ENCODE measurements around the gene PDLIM7. TPM values are rescaled to one million over a fixed set of nuclear protein-coding genes. Genes with fewer than 3 reads are reported as not detected.

PDLIM7 gene
- total and polyA plus RNA-seq, 2 of the 4 experiments (the other 2 are of a cell fraction): 70.4 to 534 TPM

GRCh38 chr5:177465044-177465443 is 32.4 kb downstream of the PDLIM7 start:
- WGBS, 2 experiments (ENCODE audit: extremely low coverage in 2 of 2, insufficient read length in 1 of 2): 90% methylated on average over 3 of the region's 11 CpGs; no CpG with 5 or more reads in 1 of the 2 experiments
- ATAC-seq (ENCODE audit: low read depth) (no peak), DNase-seq (no peak)
- peaks cover 17% of the 10 kb centered on the region for H3K4me1 ChIP-seq (ENCODE audit: control insufficient read depth, insufficient read depth, low read length)
- CTCF ChIA-PET: interaction anchor here (1.6 kb wide), 1 partner anchor 96 kb away, joined by 3 read pairs; no protein-coding TSS in a partner anchor
- H3K79me1 ChIP-seq (ENCODE audit: low read depth in 1 of 2, low read length in 2 of 2): peaks cover 35 to 72% of the 10 kb centered on the region in 2 experiments
- POLR2A ChIA-PET (ENCODE audit: unreplicated experiment): no interaction called here
- H2AK9ac ChIP-seq (replicated peaks; ENCODE audit: low read depth, low read length, poor library complexity): no peak overlapping the region
- H3K23ac ChIP-seq (ENCODE audit: low read depth, low read length): no peak overlapping the region
- no peak overlapping the region for H2BK20ac ChIP-seq (ENCODE audit: low read depth, low read length)
- no peak overlapping the region for H4K8ac ChIP-seq (ENCODE audit: low read depth in 2 of 2, low read length in 2 of 2)
- no peaks in the 10 kb centered on the region for H3K27me3 ChIP-seq (ENCODE audit: control insufficient read depth, insufficient read depth, low read length)
- no peak overlapping the region for H2AK5ac ChIP-seq (ENCODE audit: low read depth, low read length)
- peaks cover 72% of the 10 kb centered on the region for H4K20me1 ChIP-seq (ENCODE audit: insufficient read depth, low read length)
- H3K9me3 ChIP-seq (ENCODE audit: control insufficient read depth, insufficient read depth, low read length): no peaks in the 10 kb centered on the region
- H3K4me3 ChIP-seq (ENCODE audit: insufficient read depth, low read depth, low read length): no peak overlapping the region
- H3K18ac ChIP-seq (ENCODE audit: low read depth, low read length): no peak overlapping the region
- no peak overlapping the region for H3K9ac ChIP-seq (ENCODE audit: low read depth, low read length)
- in situ Hi-C loops (cut with MboI; ENCODE audit: low sequenced_read_pairs): no loop called here
- no peak overlapping the region for H2BK15ac ChIP-seq (ENCODE audit: low read depth, low read length)
- no peak overlapping the region for H3K4ac ChIP-seq (ENCODE audit: low read depth, low read length)
- H2BK120ac ChIP-seq (ENCODE audit: low read depth, low read length): no peak overlapping the region
- no TSS peak for BruUV-seq (replicated peaks)
- no peak overlapping the region for H3K56ac ChIP-seq (ENCODE audit: extremely low read depth, insufficient read depth, low read length)
- no peak overlapping the region for H2BK5ac ChIP-seq (ENCODE audit: low read depth, low read length, poor library complexity, severe bottlenecking)
- H2AFZ ChIP-seq (replicated peaks; ENCODE audit: low read length, poor library complexity): no peak overlapping the region
- H3K9me1 ChIP-seq (ENCODE audit: insufficient read depth, low read length): peaks cover 18% of the 10 kb centered on the region
- TF ChIP-seq MAZ (IDR thresholded peaks at IDR 0.05; ENCODE audit: borderline replicate concordance, low read depth, low read length) (no peak), RFX5 (IDR thresholded peaks at IDR 0.05; ENCODE audit: low read depth, low read length) (no peak), USF2 (IDR thresholded peaks at IDR 0.05; ENCODE audit: low read depth, low read length) (no peak), POLR2A (IDR thresholded peaks at IDR 0.05; ENCODE audit: low read depth, low read length) (no peak)
- peaks cover 61% of the 10 kb centered on the region for H3K36me3 ChIP-seq (ENCODE audit: control insufficient read depth, insufficient read depth, low read length)
- no peak overlapping the region for H3K4me2 ChIP-seq (ENCODE audit: low read depth, low read length)
- H4K91ac ChIP-seq (ENCODE audit: insufficient read depth, low read depth, low read length): no peak overlapping the region
- H3K14ac ChIP-seq (replicated peaks; ENCODE audit: low read depth, low read length): no peak overlapping the region
- no peak overlapping the region for H4K5ac ChIP-seq (ENCODE audit: low read depth, low read length)
- intact Hi-C loops (cut with micrococcal nuclease): no loop called here
- dilution Hi-C loops (cut with HindIII; ENCODE audit: low sequenced_read_pairs, unreplicated experiment): no loop called here
- no peak overlapping the region for H3K27ac ChIP-seq (ENCODE audit: insufficient read depth, low read length)

All from IMR-90 (cell line).